Activated CD8-positive, alpha-beta memory T cell treated with anti-CD3 and anti-CD28 coated beads, Interleukin-2, amount 10 ng/mL, durations not matched to agents 7 days and 5 days (primary cell): Measurements from ENCODE around the gene NT5C1B. TPM values are rescaled to one million over a fixed set of nuclear protein-coding genes. Genes with fewer than 3 reads are reported as not detected.
A peak's percentile ranks its signal among the peaks of the same experiment; 100 is the strongest.

Experiments used
- ATAC-seq: fragments of 150-1000 bp; cut with Tn5 transposase; one replicate; pipeline ENCODE4 v1.10.0; 2021; ENCODE audit warnings: moderate library complexity
- CTCF ChIA-PET: fragments of 350-600 bp; sonication (Branson Sonifier 250); formaldehyde crosslinking; loops from one replicate; lab custom pipeline; 2021; ENCODE audit warnings: antibody characterized with exemption; lab: Charles Lee
- DNase-seq: peaks from one replicate; pipeline ENCODE4 v3.0.0-alpha.2; 2020
- H3K27ac Mint-ChIP-seq: one replicate; pipeline ENCODE4 v1.8.0; 2021; ENCODE audit warnings: mild to moderate bottlenecking, mixed read lengths
- H3K27me3 Mint-ChIP-seq: one replicate; pipeline ENCODE4 v1.8.0; 2021; ENCODE audit warnings: mixed read lengths
- H3K36me3 Mint-ChIP-seq: one replicate; pipeline ENCODE4 v1.8.0; 2021; ENCODE audit warnings: mild to moderate bottlenecking, mixed read lengths
- H3K4me1 Mint-ChIP-seq: one replicate; pipeline ENCODE4 v1.8.0; 2021; ENCODE audit warnings: mixed read lengths
- H3K4me3 Mint-ChIP-seq: one replicate; pipeline ENCODE4 v1.8.0; 2021; ENCODE audit warnings: mild to moderate bottlenecking, moderate library complexity, mixed read lengths
- H3K9me3 Mint-ChIP-seq: one replicate; pipeline ENCODE4 v1.8.0; 2022; ENCODE audit warnings: low read depth, mixed read lengths
- total RNA-seq, 2 experiments: library from RNA; stranded (reverse); gene quantifications; one replicate each; pipeline ENCODE4 v1.2.3, GENCODE V29; 2021

The NT5C1B gene
- total RNA-seq, 2 experiments from 2014 or later = not detected

DNA sequence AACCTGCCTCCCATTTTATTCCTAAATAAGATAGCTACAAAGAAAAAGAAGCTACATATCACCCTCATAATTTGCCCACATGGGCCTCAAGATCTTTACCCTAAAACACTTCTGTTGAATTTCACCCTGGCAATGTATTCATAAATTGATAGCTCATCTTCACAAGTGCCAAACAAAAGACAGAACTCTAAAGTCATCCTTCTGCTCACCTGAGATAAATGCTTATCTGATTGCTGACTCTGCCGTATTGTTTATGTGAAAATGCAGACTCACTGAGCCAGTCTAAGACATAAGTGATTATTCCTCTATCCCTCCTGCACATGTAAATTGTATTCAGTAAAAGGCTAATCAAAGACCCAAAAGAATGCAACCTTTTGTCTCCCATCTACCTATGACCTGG lies 30.9 kb downstream of the NT5C1B start:
- DNase-seq (no peak), ATAC-seq (no peak)
- Mint-ChIP-seq H3K4me1 (peaks cover 35% of the 10 kb centered on the region), H3K9me3 (no peaks in the 10 kb centered on the region), H3K27ac (peak overlapping the region; percentile 95), H3K36me3 (peaks cover 38% of the 10 kb centered on the region), H3K27me3 (no peaks in the 10 kb centered on the region), H3K4me3 (no peak overlapping the region)
- CTCF ChIA-PET = interaction anchor here (0.6 to 1.4 kb wide), 4 partner anchors 8 to 1786 kb away, joined by 3 to 4 read pairs (median 3); no protein-coding TSS in a partner anchor

DNA sequence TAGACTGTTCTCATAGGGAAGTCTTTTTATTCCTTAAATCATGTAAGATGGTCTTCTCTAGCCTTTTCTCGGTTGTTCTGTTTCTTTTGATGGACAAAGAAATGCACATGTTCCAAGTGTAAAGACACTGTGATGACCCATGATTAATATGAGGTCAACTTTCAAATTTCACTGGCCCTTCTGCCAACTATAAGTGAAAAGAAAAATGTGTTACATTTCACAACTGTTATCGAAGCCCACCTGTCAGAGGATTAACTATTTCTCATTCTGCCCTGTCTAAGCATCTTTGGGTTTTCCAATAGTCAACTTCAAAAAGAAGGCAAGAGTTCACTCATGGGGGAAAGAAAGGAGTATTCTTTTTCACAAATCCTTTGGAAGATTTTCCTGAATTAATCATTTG lies 32.2 kb downstream of the NT5C1B start:
- Mint-ChIP-seq H3K27me3 (no peaks in the 10 kb centered on the region), H3K9me3 (no peaks in the 10 kb centered on the region), H3K36me3 (peaks cover 39% of the 10 kb centered on the region), H3K4me1 (peaks cover 39% of the 10 kb centered on the region), H3K27ac (no peak overlapping the region), H3K4me3 (no peak overlapping the region)
- DNase-seq (no peak), ATAC-seq (no peak)
- CTCF ChIA-PET = no interaction called here

DNA sequence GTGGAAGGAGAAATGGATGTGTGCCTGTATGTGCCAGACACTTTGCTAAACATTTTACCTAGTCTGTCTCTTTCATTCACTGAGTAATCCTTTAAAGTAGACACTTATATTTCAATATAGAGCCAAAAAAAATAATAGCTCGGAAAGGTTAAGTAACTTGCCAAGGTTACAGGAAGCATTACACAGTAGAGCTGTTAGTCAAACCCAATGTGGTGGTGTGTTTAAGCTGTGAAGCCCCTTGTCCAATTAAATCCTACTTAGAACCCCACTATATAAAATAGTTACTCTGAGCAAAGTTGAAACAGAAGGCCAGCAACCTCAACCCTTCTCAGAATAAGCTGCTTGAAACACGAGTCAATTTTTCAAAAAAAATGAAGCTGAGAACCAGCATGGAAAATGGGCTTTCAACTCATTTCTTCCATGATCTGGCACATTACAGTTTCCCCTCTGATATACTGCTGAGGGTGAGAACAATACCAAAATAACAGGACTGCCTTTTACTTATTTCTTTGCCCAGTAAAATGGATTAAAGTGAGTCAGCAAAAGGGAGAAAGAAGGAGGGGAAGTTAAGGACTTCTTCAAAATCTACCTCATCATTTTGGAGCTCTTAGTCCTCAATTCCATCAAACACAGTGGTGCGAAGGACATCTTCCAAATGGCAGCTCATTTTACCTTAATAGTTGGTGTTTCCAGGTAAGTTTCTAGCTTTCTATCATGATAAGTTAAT lies 36.9 kb downstream of the NT5C1B start:
- Mint-ChIP-seq H3K9me3 (no peaks in the 10 kb centered on the region), H3K27ac (no peak overlapping the region), H3K36me3 (peaks cover 35% of the 10 kb centered on the region), H3K27me3 (no peaks in the 10 kb centered on the region), H3K4me1 (peaks cover 8% of the 10 kb centered on the region), H3K4me3 (no peak overlapping the region)
- CTCF ChIA-PET = no interaction called here
- no peak for ATAC-seq
- DNase-seq = no peak

DNA sequence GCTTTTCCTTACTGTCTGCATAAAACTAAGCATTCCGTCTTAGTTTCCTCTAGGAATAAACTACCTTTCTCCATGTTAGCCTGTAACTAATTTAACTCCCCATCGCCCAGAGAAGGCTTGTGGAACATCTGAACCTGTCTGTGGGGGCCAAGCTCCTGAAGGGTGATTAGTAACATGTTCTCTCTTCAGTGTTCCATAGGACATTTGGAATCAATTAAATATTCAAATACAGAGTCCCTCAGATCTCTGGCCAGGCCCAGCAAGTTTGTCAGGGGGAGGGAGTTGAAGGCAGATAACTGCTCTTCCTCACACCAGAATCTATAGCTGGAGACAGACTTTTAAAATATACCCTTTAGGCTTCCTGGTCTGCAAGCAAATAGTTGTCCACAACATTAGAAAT lies 37.7 kb downstream of the NT5C1B start:
- Mint-ChIP-seq H3K4me1 (peaks cover 10% of the 10 kb centered on the region), H3K4me3 (no peak overlapping the region), H3K36me3 (peaks cover 29% of the 10 kb centered on the region), H3K9me3 (no peaks in the 10 kb centered on the region), H3K27me3 (no peaks in the 10 kb centered on the region), H3K27ac (no peak overlapping the region)
- DNase-seq = no peak
- CTCF ChIA-PET = no interaction called here
- ATAC-seq = no peak

DNA sequence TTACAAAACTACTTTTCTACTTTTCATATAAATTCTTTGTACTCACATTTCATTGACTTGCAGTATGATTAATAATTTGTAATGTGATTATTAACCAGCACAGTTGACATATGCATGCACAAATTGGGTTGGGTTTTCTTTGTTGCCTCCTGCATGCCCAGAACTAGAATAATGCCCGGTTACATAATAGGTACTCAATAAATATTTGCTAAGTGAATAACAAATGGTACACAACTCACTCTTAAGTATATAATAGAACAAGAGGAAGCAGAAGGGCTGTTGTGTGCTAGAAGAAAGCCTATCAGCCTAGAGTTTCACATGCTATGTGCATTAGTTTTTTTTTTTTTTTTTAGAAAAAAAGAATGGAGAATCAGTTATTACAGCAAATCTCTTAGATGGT lies 38.2 kb downstream of the NT5C1B start:
- H3K4me3 Mint-ChIP-seq = no peak overlapping the region
- ATAC-seq (no peak), DNase-seq (no peak)
- peaks cover 12% of the 10 kb centered on the region for H3K4me1 Mint-ChIP-seq
- CTCF ChIA-PET = no interaction called here
- H3K36me3 Mint-ChIP-seq = peaks cover 26% of the 10 kb centered on the region
- H3K27ac Mint-ChIP-seq = no peak overlapping the region
- H3K9me3 Mint-ChIP-seq = no peaks in the 10 kb centered on the region
- no peaks in the 10 kb centered on the region for H3K27me3 Mint-ChIP-seq

DNA sequence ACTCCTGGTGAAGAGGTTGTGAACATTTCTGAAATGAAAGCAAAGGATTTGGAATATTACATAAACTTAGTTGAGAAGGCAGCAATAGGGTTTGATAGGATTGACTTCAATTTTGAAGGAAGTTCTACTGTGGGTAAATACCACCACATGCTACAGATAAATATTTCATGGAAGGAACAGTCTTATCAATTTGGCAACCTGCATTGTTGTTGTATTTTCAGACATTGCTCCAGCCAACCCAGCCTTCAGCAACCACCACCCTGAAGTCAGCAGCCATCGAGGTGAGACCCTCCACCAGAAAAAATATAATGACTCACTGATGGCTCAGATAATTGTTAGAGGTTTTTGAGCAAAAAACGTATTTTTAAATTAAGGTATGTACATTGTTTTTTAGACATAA lies 38.9 kb downstream of the NT5C1B start:
- no peaks in the 10 kb centered on the region for H3K27me3 Mint-ChIP-seq
- peaks cover 22% of the 10 kb centered on the region for H3K36me3 Mint-ChIP-seq
- CTCF ChIA-PET = no interaction called here
- no peak overlapping the region for H3K4me3 Mint-ChIP-seq
- H3K9me3 Mint-ChIP-seq = no peaks in the 10 kb centered on the region
- H3K4me1 Mint-ChIP-seq = peaks cover 12% of the 10 kb centered on the region
- no peak overlapping the region for H3K27ac Mint-ChIP-seq
- no peak for ATAC-seq
- no peak for DNase-seq

DNA sequence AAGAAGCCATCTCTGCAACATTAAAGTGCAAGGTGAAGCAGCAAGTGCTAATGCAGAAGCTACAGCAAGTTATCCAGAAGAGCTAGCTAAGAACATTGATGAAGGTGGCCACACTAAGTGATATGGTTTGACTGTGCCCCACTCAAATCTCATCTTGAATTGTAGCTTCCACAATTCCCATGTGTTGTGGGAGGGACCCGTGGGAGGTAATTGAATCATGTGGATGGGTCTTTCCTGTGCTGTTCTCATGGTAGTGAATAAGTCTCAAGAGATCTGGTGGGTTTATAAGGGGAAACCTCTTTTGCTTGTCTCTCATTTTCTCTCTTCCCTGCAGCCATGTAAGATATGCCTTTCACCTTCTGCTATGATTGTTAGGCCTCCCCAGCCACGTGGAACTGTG lies 40.3 kb downstream of the NT5C1B start:
- Mint-ChIP-seq H3K27me3 (no peaks in the 10 kb centered on the region), H3K9me3 (no peaks in the 10 kb centered on the region), H3K27ac (no peak overlapping the region), H3K36me3 (peaks cover 13% of the 10 kb centered on the region), H3K4me3 (no peak overlapping the region), H3K4me1 (peaks cover 14% of the 10 kb centered on the region)
- CTCF ChIA-PET = interaction anchor here (0.7 kb wide), 1 partner anchor 9 kb away, joined by 3 read pairs; no protein-coding TSS in a partner anchor
- no peak for DNase-seq
- no peak for ATAC-seq

DNA sequence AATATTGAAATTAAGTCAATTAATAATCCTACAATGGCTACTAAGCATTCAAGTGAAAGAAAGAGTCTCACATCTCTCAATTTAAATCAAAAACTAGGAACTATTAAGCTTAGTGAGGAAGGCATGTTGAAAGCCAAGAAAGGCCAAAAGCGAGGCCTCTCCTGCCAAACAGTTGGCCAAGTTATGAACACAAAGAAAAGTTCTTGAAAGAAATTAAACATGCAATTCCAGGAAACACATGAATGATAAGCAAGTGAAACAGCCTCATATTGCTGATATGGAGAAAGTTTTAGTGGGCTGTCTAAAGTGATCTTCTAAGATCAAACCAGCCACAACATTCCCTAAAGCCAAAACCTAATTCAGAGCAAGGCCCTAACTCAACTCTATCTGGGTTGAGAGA lies 40.7 kb downstream of the NT5C1B start:
- H3K36me3 Mint-ChIP-seq = peaks cover 10% of the 10 kb centered on the region
- H3K27ac Mint-ChIP-seq = no peak overlapping the region
- ATAC-seq (no peak), DNase-seq (no peak)
- H3K4me3 Mint-ChIP-seq = no peak overlapping the region
- H3K4me1 Mint-ChIP-seq = peaks cover 14% of the 10 kb centered on the region
- no peaks in the 10 kb centered on the region for H3K9me3 Mint-ChIP-seq
- CTCF ChIA-PET = interaction anchor here (0.7 kb wide), 1 partner anchor 9 kb away, joined by 3 read pairs; no protein-coding TSS in a partner anchor
- no peaks in the 10 kb centered on the region for H3K27me3 Mint-ChIP-seq

DNA sequence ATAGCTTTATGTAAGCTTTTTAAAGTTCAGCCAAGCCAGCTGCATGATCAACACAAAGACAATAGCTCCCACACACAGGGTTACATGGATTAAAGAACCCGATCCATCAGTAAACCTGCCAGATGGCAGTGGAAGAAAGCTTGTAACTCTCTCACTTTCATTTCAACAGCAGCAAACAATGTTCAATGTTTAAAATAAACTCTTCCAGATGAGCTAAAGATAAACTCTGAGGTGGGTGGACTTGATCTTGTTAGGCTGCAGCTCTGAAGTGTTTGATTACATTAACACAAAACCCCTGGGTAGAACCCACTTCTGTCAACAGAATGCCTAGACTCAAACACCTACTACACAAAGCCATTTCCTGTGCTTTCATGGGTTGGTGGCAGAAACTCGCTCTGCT lies 42.8 kb downstream of the NT5C1B start:
- Mint-ChIP-seq H3K4me3 (no peak overlapping the region), H3K9me3 (no peaks in the 10 kb centered on the region), H3K27me3 (no peaks in the 10 kb centered on the region), H3K27ac (peak overlapping the region; percentile 43), H3K4me1 (peaks cover 10% of the 10 kb centered on the region), H3K36me3 (peaks cover 7% of the 10 kb centered on the region)
- ATAC-seq (peak; percentile 53), DNase-seq (no peak)
- CTCF ChIA-PET = interaction anchor here (1.1 kb wide), 1 partner anchor 24 kb away, joined by 3 read pairs; no protein-coding TSS in a partner anchor

DNA sequence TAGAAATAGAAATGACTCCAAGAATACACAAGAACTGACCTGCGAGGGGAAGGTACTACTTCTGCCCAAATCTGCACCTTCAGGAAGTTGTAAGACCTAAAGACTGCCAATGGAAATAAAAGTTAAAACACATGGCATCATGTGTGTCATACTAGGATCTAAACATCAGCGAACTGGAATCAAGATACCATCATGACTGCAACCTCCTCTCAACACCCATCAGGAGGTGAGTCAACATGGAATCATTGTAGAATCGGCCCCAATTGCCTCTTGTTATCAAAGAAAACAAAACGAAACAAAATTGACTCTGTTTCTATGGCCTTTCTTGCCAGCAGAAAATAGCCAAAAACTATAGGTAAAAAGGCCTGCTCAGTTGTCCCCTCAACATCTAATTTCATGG lies 44.0 kb downstream of the NT5C1B start:
- DNase-seq (no peak), ATAC-seq (no peak)
- peaks cover 17% of the 10 kb centered on the region for H3K4me1 Mint-ChIP-seq
- peaks cover 4% of the 10 kb centered on the region for H3K9me3 Mint-ChIP-seq
- H3K4me3 Mint-ChIP-seq = no peak overlapping the region
- H3K27me3 Mint-ChIP-seq = peaks cover 3% of the 10 kb centered on the region
- CTCF ChIA-PET = no interaction called here
- no peak overlapping the region for H3K27ac Mint-ChIP-seq
- peaks cover 11% of the 10 kb centered on the region for H3K36me3 Mint-ChIP-seq

DNA sequence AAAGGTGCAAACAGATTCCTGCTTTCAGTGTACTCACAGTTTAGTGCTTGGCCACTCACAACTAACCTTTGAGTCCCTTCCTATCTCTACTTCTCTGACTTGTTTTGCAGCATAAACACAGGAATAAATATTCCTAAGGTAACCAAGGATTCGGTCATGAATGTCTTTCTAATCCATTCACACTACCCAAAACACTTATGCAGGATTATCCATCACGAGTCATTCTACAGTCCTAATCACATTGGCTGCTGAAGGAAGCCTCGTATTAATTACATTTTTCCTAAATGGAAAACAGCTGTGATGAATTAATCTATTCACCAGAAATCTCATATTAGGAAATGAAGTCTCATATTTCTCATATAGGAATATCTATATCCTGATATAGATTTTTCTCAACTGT lies 45.2 kb downstream of the NT5C1B start:
- CTCF ChIA-PET = no interaction called here
- peaks cover 17% of the 10 kb centered on the region for H3K4me1 Mint-ChIP-seq
- peaks cover 4% of the 10 kb centered on the region for H3K9me3 Mint-ChIP-seq
- H3K27me3 Mint-ChIP-seq = peaks cover 3% of the 10 kb centered on the region
- H3K27ac Mint-ChIP-seq = no peak overlapping the region
- H3K4me3 Mint-ChIP-seq = no peak overlapping the region
- DNase-seq (no peak), ATAC-seq (no peak)
- peaks cover 7% of the 10 kb centered on the region for H3K36me3 Mint-ChIP-seq

DNA sequence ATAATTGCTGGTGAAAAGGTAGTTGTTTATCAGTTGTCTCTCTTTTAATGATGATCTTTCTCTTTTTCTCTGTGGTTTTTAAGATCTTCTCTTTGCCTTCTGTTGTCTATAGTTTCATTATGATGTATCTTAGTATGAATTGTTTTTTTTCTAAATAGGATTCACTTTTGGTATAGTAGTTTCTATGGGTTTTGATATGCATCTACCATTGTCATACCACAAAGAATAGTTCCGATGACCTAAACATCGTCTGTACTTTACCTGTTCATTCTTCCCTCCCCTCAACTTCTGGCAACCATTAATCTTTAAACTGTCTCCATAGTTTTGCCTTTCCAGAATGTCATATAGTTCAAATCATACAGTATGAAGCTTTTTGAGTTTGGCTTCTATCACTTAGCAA lies 48.5 kb downstream of the NT5C1B start:
- ATAC-seq (peak; percentile 45), DNase-seq (no peak)
- Mint-ChIP-seq H3K9me3 (peaks cover 4% of the 10 kb centered on the region), H3K36me3 (peaks cover 6% of the 10 kb centered on the region), H3K4me3 (no peak overlapping the region), H3K4me1 (peaks cover 10% of the 10 kb centered on the region), H3K27ac (no peak overlapping the region), H3K27me3 (peaks cover 5% of the 10 kb centered on the region)
- CTCF ChIA-PET = no interaction called here

DNA sequence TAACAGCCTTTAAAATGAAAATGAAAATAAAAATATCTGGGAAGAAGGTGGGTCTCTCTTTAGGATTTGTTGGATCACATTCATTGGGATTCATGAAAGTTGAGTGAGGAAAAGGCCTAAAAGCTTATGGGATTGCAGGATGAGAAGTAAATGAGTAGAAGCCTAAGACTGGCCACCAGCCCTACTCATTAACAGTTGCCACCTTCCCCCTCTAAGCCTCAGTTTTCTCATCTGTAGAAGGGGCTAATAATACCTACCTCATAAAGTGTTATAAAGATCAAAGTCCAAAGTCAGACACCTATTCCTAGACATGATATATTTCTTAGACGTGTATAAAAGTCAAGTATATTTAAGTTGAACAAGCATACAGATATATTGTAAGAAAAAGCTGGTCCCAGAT lies 52.7 kb downstream of the NT5C1B start:
- Mint-ChIP-seq H3K4me3 (no peak overlapping the region), H3K27me3 (peaks cover 5% of the 10 kb centered on the region), H3K9me3 (peaks cover 4% of the 10 kb centered on the region), H3K36me3 (peaks cover 4% of the 10 kb centered on the region), H3K27ac (no peak overlapping the region), H3K4me1 (peaks cover 8% of the 10 kb centered on the region)
- ATAC-seq (no peak), DNase-seq (no peak)
- CTCF ChIA-PET = no interaction called here

DNA sequence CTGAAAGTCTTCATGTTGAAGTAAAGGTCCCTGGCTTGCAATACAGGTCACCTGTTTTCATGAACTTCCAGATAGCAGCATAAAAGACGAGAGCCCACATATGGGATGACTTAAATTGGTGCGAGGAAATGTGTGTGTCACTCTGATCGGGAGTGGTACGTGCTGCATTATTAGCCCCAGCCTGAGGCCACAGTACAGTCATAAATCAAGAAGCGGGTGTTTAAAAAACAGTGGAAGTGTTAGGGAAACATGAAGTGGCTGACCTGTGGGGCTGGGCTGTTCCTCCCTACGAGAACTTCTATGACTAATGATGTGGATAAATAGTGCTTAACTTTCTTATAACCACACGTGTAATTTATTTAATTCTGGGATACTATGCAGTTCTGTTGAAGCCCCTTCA lies 53.3 kb downstream of the NT5C1B start:
- CTCF ChIA-PET = no interaction called here
- Mint-ChIP-seq H3K36me3 (peaks cover 3% of the 10 kb centered on the region), H3K4me1 (peaks cover 5% of the 10 kb centered on the region), H3K27ac (no peak overlapping the region), H3K9me3 (peaks cover 4% of the 10 kb centered on the region), H3K27me3 (peaks cover 5% of the 10 kb centered on the region), H3K4me3 (no peak overlapping the region)
- no peak for DNase-seq
- no peak for ATAC-seq
